ENCODE measurements around the gene ARHGAP42. TPM values are rescaled to one million over a fixed set of nuclear protein-coding genes. Genes with fewer than 3 reads are reported as not detected.

ARHGAP42 gene
- total RNA-seq, 4 donors from 2014 or later: 24.5 to 49.5 (median 26.7) TPM

DNA sequence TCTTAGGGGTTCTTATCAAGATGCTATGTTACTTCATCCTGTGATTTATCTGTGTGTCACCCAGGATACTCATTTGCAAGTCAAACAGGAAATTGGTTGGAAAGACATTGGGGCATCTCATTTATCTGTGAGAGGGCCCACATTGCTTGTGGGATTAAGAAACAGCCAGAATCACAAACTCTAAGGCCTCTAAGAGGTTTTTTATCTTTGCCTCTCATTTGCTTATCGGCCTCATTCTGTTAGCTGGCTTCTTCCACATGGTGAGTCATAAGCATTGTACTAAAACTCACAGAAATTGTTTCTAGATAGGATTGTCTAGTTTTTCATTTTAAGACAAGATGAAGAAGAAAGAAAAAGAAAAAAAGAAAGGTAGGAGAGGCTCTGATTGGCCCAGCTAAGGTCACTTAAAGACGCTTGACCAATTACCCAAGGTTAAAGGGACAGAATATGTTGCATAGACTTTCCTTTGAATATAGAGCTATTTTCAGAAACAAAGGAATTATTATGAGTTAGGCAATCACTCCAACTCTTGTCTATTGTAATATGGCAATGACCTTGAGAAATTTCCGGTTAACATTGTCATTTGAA, 121.9 kb downstream of the ARHGAP42 start:
- no peaks in the 10 kb centered on the region for H3K27me3 ChIP-seq
- no peak overlapping the region for H3K27ac ChIP-seq
- no peak for TF ChIP-seq POLR2A (IDR thresholded peaks at IDR 0.05)
- TF ChIP-seq, protein P1, sequence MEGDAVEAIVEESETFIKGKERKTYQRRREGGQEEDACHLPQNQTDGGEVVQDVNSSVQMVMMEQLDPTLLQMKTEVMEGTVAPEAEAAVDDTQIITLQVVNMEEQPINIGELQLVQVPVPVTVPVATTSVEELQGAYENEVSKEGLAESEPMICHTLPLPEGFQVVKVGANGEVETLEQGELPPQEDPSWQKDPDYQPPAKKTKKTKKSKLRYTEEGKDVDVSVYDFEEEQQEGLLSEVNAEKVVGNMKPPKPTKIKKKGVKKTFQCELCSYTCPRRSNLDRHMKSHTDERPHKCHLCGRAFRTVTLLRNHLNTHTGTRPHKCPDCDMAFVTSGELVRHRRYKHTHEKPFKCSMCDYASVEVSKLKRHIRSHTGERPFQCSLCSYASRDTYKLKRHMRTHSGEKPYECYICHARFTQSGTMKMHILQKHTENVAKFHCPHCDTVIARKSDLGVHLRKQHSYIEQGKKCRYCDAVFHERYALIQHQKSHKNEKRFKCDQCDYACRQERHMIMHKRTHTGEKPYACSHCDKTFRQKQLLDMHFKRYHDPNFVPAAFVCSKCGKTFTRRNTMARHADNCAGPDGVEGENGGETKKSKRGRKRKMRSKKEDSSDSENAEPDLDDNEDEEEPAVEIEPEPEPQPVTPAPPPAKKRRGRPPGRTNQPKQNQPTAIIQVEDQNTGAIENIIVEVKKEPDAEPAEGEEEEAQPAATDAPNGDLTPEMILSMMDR (IDR thresholded peaks at IDR 0.05): no peak
- no peaks in the 10 kb centered on the region for H3K4me1 ChIP-seq
- H3K4me3 ChIP-seq: no peak overlapping the region
- DNase-seq: no peak
- no peaks in the 10 kb centered on the region for H3K36me3 ChIP-seq
- no peaks in the 10 kb centered on the region for H3K9me3 ChIP-seq

DNA sequence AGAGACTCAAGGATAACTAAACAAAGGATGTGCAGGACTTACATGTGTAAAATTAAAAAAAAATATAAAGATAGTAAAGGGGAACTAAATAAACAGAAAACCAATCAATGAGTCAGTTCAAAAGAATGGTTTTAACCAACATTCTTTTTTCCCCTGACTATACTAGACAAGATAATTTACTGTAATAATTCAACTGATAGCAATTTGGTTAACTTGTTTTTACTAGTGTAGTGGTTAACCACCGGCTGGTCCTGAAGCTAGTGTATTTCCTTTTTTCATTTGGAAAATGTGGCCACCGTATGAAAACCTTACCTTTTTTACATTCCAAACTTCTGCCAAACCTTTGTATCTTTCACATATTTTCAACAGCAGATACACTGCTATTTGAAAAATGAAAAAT, 123.1 kb downstream of the ARHGAP42 start:
- no peaks in the 10 kb centered on the region for H3K27me3 ChIP-seq
- H3K9me3 ChIP-seq: no peaks in the 10 kb centered on the region
- no peaks in the 10 kb centered on the region for H3K4me1 ChIP-seq
- no peak overlapping the region for H3K4me3 ChIP-seq
- TF ChIP-seq, protein P1 (IDR thresholded peaks at IDR 0.05): no peak
- TF ChIP-seq POLR2A (IDR thresholded peaks at IDR 0.05): no peak
- no peak for DNase-seq
- H3K36me3 ChIP-seq: no peaks in the 10 kb centered on the region
- no peak overlapping the region for H3K27ac ChIP-seq

DNA sequence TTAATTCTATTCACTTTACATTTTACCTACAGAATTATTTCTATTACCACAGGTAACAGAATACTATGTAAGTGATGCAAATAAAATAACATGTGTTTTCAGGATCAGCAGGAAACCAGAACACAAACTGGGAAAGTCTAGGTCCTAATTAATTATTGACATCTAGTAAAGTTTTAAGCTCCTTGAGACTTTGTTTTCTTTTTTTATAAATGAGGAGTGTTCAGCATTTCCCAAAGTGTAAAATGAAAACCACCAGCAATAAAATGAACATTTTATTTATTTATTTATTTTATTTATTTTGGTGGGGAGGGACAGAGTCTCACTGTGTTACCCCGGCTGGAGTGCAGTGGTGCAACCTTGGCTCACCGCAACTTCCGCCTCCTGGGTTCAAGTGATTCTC, 123.6 kb downstream of the ARHGAP42 start:
- no peak overlapping the region for H3K4me3 ChIP-seq
- H3K27me3 ChIP-seq: no peaks in the 10 kb centered on the region
- no peaks in the 10 kb centered on the region for H3K9me3 ChIP-seq
- H3K4me1 ChIP-seq: no peaks in the 10 kb centered on the region
- TF ChIP-seq, protein P1 (IDR thresholded peaks at IDR 0.05): no peak
- H3K27ac ChIP-seq: no peak overlapping the region
- no peaks in the 10 kb centered on the region for H3K36me3 ChIP-seq
- DNase-seq: no peak

DNA sequence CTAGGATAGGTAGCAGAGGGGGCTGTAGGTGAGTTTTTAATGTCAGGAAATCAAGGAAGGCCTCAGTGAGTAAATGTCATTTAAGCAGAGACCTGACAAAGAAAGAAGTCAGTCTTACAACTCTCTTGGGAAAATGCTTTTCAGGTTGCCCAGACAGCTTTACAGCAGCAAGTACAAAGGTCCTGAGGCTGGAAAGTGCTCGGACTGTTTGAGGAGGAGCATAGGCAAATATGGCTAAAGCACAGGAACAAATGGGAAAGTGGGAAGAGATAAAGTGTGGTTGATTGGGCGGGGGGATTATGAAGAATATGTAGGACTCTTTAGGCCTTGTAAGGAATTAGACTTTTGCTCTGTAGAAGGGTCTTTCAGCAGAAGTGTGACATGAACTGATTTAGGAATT, 125.4 kb downstream of the ARHGAP42 start:
- Histone ChIP-seq H3K27me3 (no peaks in the 10 kb centered on the region), H3K27ac (no peak overlapping the region), H3K36me3 (no peaks in the 10 kb centered on the region), H3K4me3 (no peak overlapping the region), H3K9me3 (no peaks in the 10 kb centered on the region), H3K4me1 (no peaks in the 10 kb centered on the region)
- TF ChIP-seq POLR2A (IDR thresholded peaks at IDR 0.05): no peak
- TF ChIP-seq, protein P1 (IDR thresholded peaks at IDR 0.05): no peak
- DNase-seq: no peak

DNA sequence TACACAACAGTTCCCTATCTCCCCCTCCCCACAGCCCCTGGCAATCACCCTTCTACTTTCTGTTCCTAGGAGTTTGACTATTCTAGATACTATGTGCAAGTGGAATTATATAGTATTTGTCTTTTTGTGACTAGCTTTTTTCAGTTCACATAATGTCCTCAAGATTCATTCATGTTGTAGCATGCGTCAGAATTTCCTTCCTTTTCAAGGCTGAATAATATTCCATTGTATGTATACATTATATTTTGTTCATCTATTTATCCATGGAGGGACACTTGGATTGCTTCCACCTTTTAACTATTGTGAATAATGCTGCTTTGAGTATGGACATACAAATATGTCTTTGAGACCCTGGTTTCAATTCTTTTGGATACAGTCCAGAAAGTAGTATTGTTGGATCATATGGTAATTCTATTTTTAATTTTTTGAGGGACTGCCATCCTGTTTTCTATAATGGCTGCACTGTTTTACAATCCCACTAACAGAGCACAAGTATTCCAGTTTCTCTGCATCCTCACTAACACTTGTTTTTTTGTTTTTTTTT, 128.8 kb downstream of the ARHGAP42 start:
- no peak for DNase-seq
- no peak for TF ChIP-seq POLR2A (IDR thresholded peaks at IDR 0.05)
- TF ChIP-seq, protein P1 (IDR thresholded peaks at IDR 0.05): no peak

More for the DNA sequence above, 128.8 kb downstream of the ARHGAP42 start:
- no peaks in the 10 kb centered on the region for H3K9me3 ChIP-seq
- no peak overlapping the region for H3K4me3 ChIP-seq
- no peaks in the 10 kb centered on the region for H3K27me3 ChIP-seq
- no peaks in the 10 kb centered on the region for H3K4me1 ChIP-seq
- no peaks in the 10 kb centered on the region for H3K36me3 ChIP-seq
- H3K27ac ChIP-seq: no peak overlapping the region
